Measurements from ENCODE around the gene ATP13A5. TPM values are rescaled to one million over a fixed set of nuclear protein-coding genes. Genes with fewer than 3 reads are reported as not detected.

The ATP13A5 gene
- total RNA-seq, 2 donors from 2014 or later: not detected

DNA sequence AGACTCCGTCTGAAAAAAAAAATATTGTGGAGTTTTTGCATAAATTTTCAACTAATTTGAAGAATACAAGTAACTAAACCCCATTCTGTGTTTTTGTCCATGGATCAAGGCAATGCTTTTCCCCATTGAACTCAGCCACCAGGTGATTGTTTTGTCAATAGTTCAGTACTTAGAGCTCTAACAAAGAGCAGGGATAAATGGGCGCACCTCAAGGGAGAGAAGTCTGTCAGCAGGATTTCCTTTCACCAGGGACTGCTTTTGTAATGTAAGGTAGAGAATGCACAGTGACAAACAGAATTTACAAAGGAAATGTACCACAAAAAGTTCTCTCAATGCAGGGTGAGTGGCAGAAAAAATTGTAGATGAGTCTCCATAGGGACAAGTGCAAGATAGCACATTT is 10.8 kb upstream of the ATP13A5 start:
- Histone ChIP-seq H3K36me3 (no peaks in the 10 kb centered on the region), H3K27ac (no peak overlapping the region), H3K27me3 (replicated peaks; ENCODE audit: insufficient read depth) (no peaks in the 10 kb centered on the region), H3K4me3 (no peak overlapping the region), H3K9me3 (no peaks in the 10 kb centered on the region), H3K4me1 (replicated peaks) (no peaks in the 10 kb centered on the region)
- intact Hi-C loops (cut with DNase I): no loop called here
- TF ChIP-seq CTCF (IDR thresholded peaks at IDR 0.05): no peak
- TF ChIP-seq POLR2A (IDR thresholded peaks at IDR 0.05): no peak
- no peak for TF ChIP-seq POLR2AphosphoS5 (IDR thresholded peaks at IDR 0.05)
- DNase-seq (ENCODE audit: low spot score): no peak
- 77% methylated on average over 2 of the region's 2 CpGs for WGBS

DNA sequence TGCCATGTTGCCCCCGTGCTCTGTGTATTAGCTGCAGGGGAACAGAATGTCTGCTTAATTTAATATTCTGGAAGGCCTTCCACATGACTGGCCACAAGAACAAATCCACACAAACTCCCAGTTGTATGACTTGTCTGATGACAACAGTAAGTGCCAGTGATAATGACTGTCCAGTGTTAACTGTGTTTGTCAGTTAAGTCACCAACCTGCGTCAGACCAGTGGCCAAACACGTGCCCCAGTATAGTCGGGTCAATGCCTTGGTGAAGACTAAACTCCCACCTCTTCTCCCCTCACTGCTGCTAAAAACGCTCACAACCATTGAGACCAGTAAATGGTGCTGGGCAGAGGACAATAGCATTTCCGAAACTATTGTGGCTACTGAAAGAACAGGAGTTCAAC is 9.8 kb upstream of the ATP13A5 start:
- DNase-seq (ENCODE audit: low spot score): no peak
- H3K27me3 ChIP-seq (replicated peaks; ENCODE audit: insufficient read depth): no peaks in the 10 kb centered on the region
- no peaks in the 10 kb centered on the region for H3K9me3 ChIP-seq
- intact Hi-C loops (cut with DNase I): no loop called here
- TF ChIP-seq POLR2AphosphoS5 (IDR thresholded peaks at IDR 0.05) (no peak), POLR2A (IDR thresholded peaks at IDR 0.05) (no peak), CTCF (IDR thresholded peaks at IDR 0.05) (no peak)
- no peaks in the 10 kb centered on the region for H3K4me1 ChIP-seq (replicated peaks)
- no peaks in the 10 kb centered on the region for H3K36me3 ChIP-seq
- no peak overlapping the region for H3K27ac ChIP-seq
- WGBS: 82% methylated on average over 6 of the region's 6 CpGs
- H3K4me3 ChIP-seq: no peak overlapping the region

DNA sequence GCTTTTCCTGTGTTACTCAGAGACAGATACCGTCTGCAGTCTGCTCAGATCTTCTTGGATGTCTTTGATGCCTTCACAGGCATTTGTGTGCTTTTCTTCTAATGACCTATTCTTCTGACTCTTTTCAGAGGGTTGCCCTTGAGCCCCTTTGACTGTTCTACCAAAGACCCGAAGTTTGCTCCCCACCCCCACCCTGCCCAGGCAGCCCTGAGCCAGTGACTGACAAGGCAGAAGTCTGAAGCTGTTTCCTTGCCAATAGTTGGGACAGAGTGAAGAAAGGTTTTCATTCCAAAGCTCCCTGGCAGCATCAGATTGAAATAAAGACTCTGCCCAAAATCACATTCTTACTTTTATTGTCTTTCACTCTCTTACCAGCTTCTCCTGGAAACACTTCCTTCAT is 9.0 kb upstream of the ATP13A5 start:
- Histone ChIP-seq H3K27me3 (replicated peaks; ENCODE audit: insufficient read depth) (no peaks in the 10 kb centered on the region), H3K4me1 (replicated peaks) (no peaks in the 10 kb centered on the region), H3K9me3 (no peaks in the 10 kb centered on the region), H3K4me3 (no peak overlapping the region), H3K27ac (no peak overlapping the region), H3K36me3 (no peaks in the 10 kb centered on the region)
- no peak for DNase-seq (ENCODE audit: low spot score)
- TF ChIP-seq CTCF (IDR thresholded peaks at IDR 0.05): no peak
- TF ChIP-seq POLR2AphosphoS5 (IDR thresholded peaks at IDR 0.05): no peak
- no peak for TF ChIP-seq POLR2A (IDR thresholded peaks at IDR 0.05)
- intact Hi-C loops (cut with DNase I): no loop called here
- WGBS: 33% methylated on average over 2 of the region's 2 CpGs

DNA sequence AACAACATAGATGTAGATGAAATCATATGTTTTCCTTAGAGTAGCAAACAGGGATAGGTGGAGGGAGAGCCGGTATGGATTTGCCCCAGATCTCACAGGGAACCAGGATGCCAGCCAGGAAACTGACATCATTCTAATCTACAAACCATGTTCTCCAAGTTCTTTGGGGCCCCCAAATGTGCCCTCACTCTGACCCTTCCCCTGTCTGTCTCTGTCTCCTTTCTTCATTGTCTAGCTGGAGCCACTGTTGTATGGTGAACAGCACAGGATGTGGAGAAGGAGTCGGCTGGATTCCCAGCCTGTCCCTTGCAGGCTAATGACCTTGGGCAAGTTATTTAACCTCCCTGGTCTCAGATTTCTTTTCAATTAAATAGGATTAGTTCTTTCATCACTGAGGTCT is 962 bp downstream of the ATP13A5 start:
- 52% methylated on average over 2 of the region's 2 CpGs for WGBS
- H3K27me3 ChIP-seq (replicated peaks; ENCODE audit: insufficient read depth): no peaks in the 10 kb centered on the region
- intact Hi-C loops (cut with DNase I): no loop called here
- no peaks in the 10 kb centered on the region for H3K4me1 ChIP-seq (replicated peaks)
- no peaks in the 10 kb centered on the region for H3K36me3 ChIP-seq
- H3K4me3 ChIP-seq: no peak overlapping the region
- TF ChIP-seq POLR2AphosphoS5 (IDR thresholded peaks at IDR 0.05) (no peak), CTCF (IDR thresholded peaks at IDR 0.05) (no peak), POLR2A (IDR thresholded peaks at IDR 0.05) (no peak)
- no peaks in the 10 kb centered on the region for H3K9me3 ChIP-seq
- no peak for DNase-seq (ENCODE audit: low spot score)
- H3K27ac ChIP-seq: no peak overlapping the region

DNA sequence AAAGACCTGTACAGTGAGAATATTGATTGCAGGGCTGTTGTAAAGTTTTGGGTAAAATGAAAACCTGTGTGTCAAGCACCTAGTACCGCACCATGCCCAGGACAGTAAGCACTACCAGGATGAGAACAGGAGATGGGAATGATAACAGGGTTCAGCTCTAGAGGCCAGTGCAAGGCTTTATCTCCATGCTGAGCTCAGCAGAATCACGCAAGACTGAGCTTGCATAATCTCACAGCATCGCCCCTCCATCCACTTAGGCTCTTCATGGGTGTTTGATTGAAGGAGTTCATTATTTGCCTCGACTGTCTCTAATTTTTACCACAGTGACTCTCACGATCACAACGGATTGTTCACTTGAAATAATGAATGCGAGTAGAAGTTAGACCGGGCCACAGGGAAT is 2.9 kb downstream of the ATP13A5 start:
- intact Hi-C loops (cut with DNase I): no loop called here
- TF ChIP-seq CTCF (IDR thresholded peaks at IDR 0.05) (no peak), POLR2AphosphoS5 (IDR thresholded peaks at IDR 0.05) (no peak), POLR2A (IDR thresholded peaks at IDR 0.05) (no peak)
- no peaks in the 10 kb centered on the region for H3K9me3 ChIP-seq
- no peaks in the 10 kb centered on the region for H3K27me3 ChIP-seq (replicated peaks; ENCODE audit: insufficient read depth)
- no peak overlapping the region for H3K4me3 ChIP-seq
- WGBS: 88% methylated on average over 8 of the region's 8 CpGs
- DNase-seq (ENCODE audit: low spot score): no peak
- no peak overlapping the region for H3K27ac ChIP-seq
- no peaks in the 10 kb centered on the region for H3K36me3 ChIP-seq
- H3K4me1 ChIP-seq (replicated peaks): no peaks in the 10 kb centered on the region
